A549 (cell line): ENCODE measurements around the gene DAB2IP. TPM values are rescaled to one million over a fixed set of nuclear protein-coding genes. Genes with fewer than 3 reads are reported as not detected.

Experiments
- ATAC-seq, 2 experiments: fragments of 200-7000 bp in 1 of 2; fragments of >200 bp in 1 of 2; cut with Nextera tagmentation in 1 of 2; cut with Tn5 transposase in 1 of 2; 3 replicates each; pipeline versions ENCODE4 v1.8.0 to v1.9.1; 2018 to 2020; ENCODE audit warnings: mild to moderate bottlenecking in 1 of 2, moderate library complexity in 1 of 2
- CTCF ChIA-PET: fragments of 300-600 bp; sonication (Branson Sonifier 250); formaldehyde crosslinking; extraction: SDS; loops from one replicate; lab custom pipeline; 2021; ENCODE audit warnings: antibody characterized with exemption, inconsistent platforms; lab: Yijun Ruan, JAX
- POLR2A ChIA-PET: fragments of 350-600 bp; formaldehyde crosslinking; extraction: SDS; loops from one replicate; lab custom pipeline; 2021; ENCODE audit warnings: antibody characterized with exemption, inconsistent platforms; lab: Yijun Ruan, JAX
- DNase-seq, 2 experiments: peaks; one replicate each; pipeline versions ENCODE4 v3.0.0 to v3.0.0-alpha.2; 2011 to 2016; ENCODE audit warnings: low read depth in 1 of 2, low spot score in 1 of 2
- FAIRE-seq: peaks from 2 replicates; lab custom pipeline; 2011; peaks lifted over from hg19 to GRCh38; lab: Jason Lieb, UNC
- H3K27ac ChIP-seq, 2 experiments: fragments of >200 bp; sonication (Bioruptor Twin); formaldehyde crosslinking; 3 replicates each; pipeline ENCODE4 v1.5.1; 2016 to 2017
- H3K4me1 ChIP-seq: fragments of >200 bp; sonication (Bioruptor Twin); formaldehyde crosslinking; 3 replicates; pipeline ENCODE4 v1.6.1; 2016
- H3K4me2 ChIP-seq: fragments of >200 bp; sonication (Bioruptor Twin); formaldehyde crosslinking; 3 replicates; pipeline ENCODE4 v1.6.1; 2016
- H3K4me3 ChIP-seq: fragments of >200 bp; sonication (Bioruptor Twin); formaldehyde crosslinking; 3 replicates; pipeline ENCODE4 v1.5.1; 2016
- H3K9me3 ChIP-seq: fragments of >200 bp; sonication (Bioruptor Twin); formaldehyde crosslinking; 3 replicates; pipeline ENCODE4 v1.6.1; 2016
- BCL3 ChIP-seq: fragments of >200 bp; sonication (Bioruptor Twin); formaldehyde crosslinking; IDR thresholded peaks from 3 replicates; pipeline ENCODE4 v1.6.1; 2016
- CHD2 ChIP-seq: fragments of 150-350 bp; IDR thresholded peaks from 2 replicates; pipeline ENCODE4 v1.6.1; 2014; ENCODE audit warnings: low read length; ENCODE audit not compliant: partially characterized antibody
- CHD4 ChIP-seq: fragments of 200-600 bp; sonication (generic); IDR thresholded peaks from 2 replicates; pipeline ENCODE4 v1.6.1; 2016; ENCODE audit warnings: antibody characterized with exemption, mild to moderate bottlenecking, borderline replicate concordance
- E2F6 ChIP-seq: IDR thresholded peaks from 2 replicates; pipeline ENCODE4 v1.6.1; 2012; ENCODE audit warnings: low read depth, borderline replicate concordance
- EHF ChIP-seq: fragments of 250-450 bp; sonication (Bioruptor Pico); IDR thresholded peaks from 2 replicates; pipeline ENCODE4 v1.5.0; 2020; ENCODE audit warnings: mild to moderate bottlenecking
- ELK1 ChIP-seq: fragments of 150-350 bp; IDR thresholded peaks from 2 replicates; pipeline ENCODE4 v1.6.1; 2014; ENCODE audit warnings: low read depth, mild to moderate bottlenecking, low read length
- ESRRA ChIP-seq: fragments of 150-350 bp; IDR thresholded peaks from 2 replicates; pipeline ENCODE4 v1.6.1; 2014; ENCODE audit warnings: mild to moderate bottlenecking, low read length, borderline replicate concordance
- FOSB ChIP-seq: fragments of 250-450 bp; sonication (Bioruptor Pico); IDR thresholded peaks from 2 replicates; pipeline ENCODE4 v1.5.0; 2020; ENCODE audit warnings: mild to moderate bottlenecking, moderate library complexity
- GATA3 ChIP-seq: IDR thresholded peaks from 2 replicates; pipeline ENCODE4 v1.6.1; 2012; ENCODE audit warnings: borderline replicate concordance
- HDAC2 ChIP-seq: fragments of 200-600 bp; sonication (generic); IDR thresholded peaks from 2 replicates; pipeline ENCODE4 v1.6.1; 2016
- HES2 ChIP-seq: fragments of >200 bp; sonication (Bioruptor Twin); formaldehyde crosslinking; IDR thresholded peaks from 2 replicates; pipeline ENCODE4 v1.6.1; 2016
- HMGXB4 ChIP-seq: fragments of 250-450 bp; sonication (Bioruptor Pico); IDR thresholded peaks from 2 replicates; pipeline ENCODE4 v1.5.0; 2021; ENCODE audit warnings: mild to moderate bottlenecking, moderate library complexity, borderline replicate concordance
- HOXB5 ChIP-seq: fragments of 250-450 bp; sonication (Bioruptor Pico); IDR thresholded peaks from 2 replicates; pipeline ENCODE4 v1.5.0; 2020; ENCODE audit warnings: mild to moderate bottlenecking, moderate library complexity
- MAFK ChIP-seq: fragments of 450-650 bp; IDR thresholded peaks from 2 replicates; pipeline ENCODE4 v1.6.1; 2014; ENCODE audit not compliant: partially characterized antibody
- MAX ChIP-seq: IDR thresholded peaks from 2 replicates; pipeline ENCODE4 v1.6.1; 2012
- NFE2L2 ChIP-seq: fragments of 150-350 bp; conservative IDR thresholded peaks from 2 replicates; pipeline ENCODE4 v1.6.1; 2014; ENCODE audit warnings: low read length
- NR3C1 ChIP-seq: fragments of >200 bp; sonication (Bioruptor Twin); formaldehyde crosslinking; IDR thresholded peaks from 3 replicates; pipeline ENCODE4 v1.6.1; 2017
- RAD21 ChIP-seq, 2 experiments: fragments of >200 bp in 1 of 2; sonication (Bioruptor Twin) in 1 of 2; formaldehyde crosslinking in 1 of 2; IDR thresholded peaks in 1 of 2; conservative IDR thresholded peaks in 1 of 2; 2 replicates in 1 of 2; 3 replicates in 1 of 2; pipeline ENCODE4 v1.6.1; 2012 to 2018; ENCODE audit warnings: inconsistent platforms in 1 of 2
- RARB ChIP-seq: fragments of 250-450 bp; sonication (Bioruptor Pico); IDR thresholded peaks from 2 replicates; pipeline ENCODE4 v1.8.0; 2021; ENCODE audit warnings: mild to moderate bottlenecking, moderate library complexity
- RNF2 ChIP-seq: fragments of 200-600 bp; sonication (generic); IDR thresholded peaks from 2 replicates; pipeline ENCODE4 v1.6.1; 2016; ENCODE audit warnings: low read depth, mild to moderate bottlenecking, antibody characterized with exemption, moderate library complexity, borderline replicate concordance
- ZFP36 ChIP-seq: fragments of 450-650 bp; IDR thresholded peaks from 2 replicates; pipeline ENCODE4 v1.6.1; 2014; ENCODE audit warnings: borderline replicate concordance; ENCODE audit not compliant: partially characterized antibody
- ZNF302 ChIP-seq: fragments of 250-450 bp; sonication (Bioruptor Pico); IDR thresholded peaks from 2 replicates; pipeline ENCODE4 v1.9.0; 2021; ENCODE audit warnings: inconsistent platforms, mild to moderate bottlenecking, moderate library complexity
- WGBS: methylation state at CpG from one replicate; pipeline ENCODE4 v1.1.6; 2017; ENCODE audit errors: missing lambda C conversion rate; 5-methylcytosine and 5-hydroxymethylcytosine counted together
- polyA plus RNA-seq, 4 experiments: library from polyadenylated mRNA; depleted of rRNA in 3 of 4; stranded (reverse); fragments of >200 nt; fragmentation: RNase III in 1 of 4; extraction: RNeasy Plus Mini Kit Qiagen cat#74134 plus additional on column Dnase treatment in 1 of 4; gene quantifications; 2 replicates in 3 of 4; 3 replicates in 1 of 4; pipeline ENCODE4 v1.2.3, GENCODE V29; 2011 to 2017

The DAB2IP gene
- polyA plus RNA-seq, 2 of the 4 experiments (the other 2 are of a cell fraction): 9.7 to 13.9 TPM

GRCh38 chr9:121689461-121690157 lies 38.2 kb downstream of the DAB2IP start (continued):
- no peak for TF ChIP-seq E2F6
- no peak for TF ChIP-seq ZFP36
- TF ChIP-seq, all 56 proteins: peak for 0

GRCh38 chr9:121690316-121690715 lies 38.9 kb downstream of the DAB2IP start:
- Histone ChIP-seq H3K4me3 (no peak overlapping the region), H3K4me2 (no peak overlapping the region), H3K4me1 (peaks cover 13% of the 10 kb centered on the region), H3K9me3 (no peaks in the 10 kb centered on the region), H3K27ac (no peak overlapping the region)
- ChIA-PET CTCF (interaction anchor here (0.8 to 1.6 kb wide), 13 partner anchors 10 to 326 kb away, joined by 3 to 7 read pairs (median 4); no protein-coding TSS in a partner anchor), POLR2A (no interaction called here)
- WGBS: 77% methylated on average over 8 of the region's 8 CpGs
- no peak for TF ChIP-seq HES2
- TF ChIP-seq HOXB5 (CRISPR knock-in tag): no peak
- TF ChIP-seq NR3C1: no peak
- no peak for TF ChIP-seq EHF (CRISPR knock-in tag)
- TF ChIP-seq RARB (CRISPR knock-in tag): no peak
- TF ChIP-seq CHD2: no peak
- no peak for TF ChIP-seq RAD21 (conservative IDR thresholded peaks at IDR 0.05 in 1 of 2, IDR thresholded peaks at IDR 0.05 in 1 of 2)
- TF ChIP-seq BCL3: no peak
- no peak for TF ChIP-seq HMGXB4
- no peak for TF ChIP-seq MAX
- TF ChIP-seq GATA3: no peak
- no peak for TF ChIP-seq HDAC2
- no peak for TF ChIP-seq MAFK
- TF ChIP-seq NFE2L2: no peak
- no peak for TF ChIP-seq FOSB (CRISPR knock-in tag)
- no peak for TF ChIP-seq ELK1
- TF ChIP-seq ESRRA: no peak
- no peak for TF ChIP-seq ZNF302 (CRISPR knock-in tag)
- no peak for ATAC-seq
- DNase-seq: no peak
- no peak for FAIRE-seq

- FAIRE-seq (no peak), ATAC-seq (no peak), DNase-seq (no peak)
- WGBS: 82% methylated on average over 1 of the region's 1 CpG
- no peaks in the 10 kb centered on the region for H3K9me3 ChIP-seq
- H3K4me2 ChIP-seq: no peak overlapping the region
- no peak overlapping the region for H3K4me3 ChIP-seq
- TF ChIP-seq CHD2: no peak
- no peak for TF ChIP-seq CHD4
- TF ChIP-seq NFE2L2: no peak
- peak; percentile 88 for TF ChIP-seq ZFP36
- TF ChIP-seq RNF2: no peak
- no peak for TF ChIP-seq HDAC2
- no peak overlapping the region for H3K27ac ChIP-seq
- ChIA-PET POLR2A (no interaction called here), CTCF (interaction anchor here (0.8 to 1.6 kb wide), 9 partner anchors 9 to 326 kb away, joined by 3 to 7 read pairs (median 4); no protein-coding TSS in a partner anchor)
- peaks cover 13% of the 10 kb centered on the region for H3K4me1 ChIP-seq
These were observed 39.3 kb downstream of the DAB2IP start for GRCh38 chr9:121690766-121691165.
